Vagina (tissue), 2 donors: ENCODE data around the gene GPC4. TPM values are rescaled to one million over a fixed set of nuclear protein-coding genes. Genes with fewer than 3 reads are reported as not detected.

Source experiments
- DNase-seq, 2 donors: peaks; one replicate each; pipeline ENCODE4 v3.0.0-alpha.2; 2017; ENCODE audit errors: extremely low spot score in 2 of 2
- H3K27ac ChIP-seq: fragments of 200-600 bp; sonication (generic); one replicate; pipeline ENCODE4 v1.5.1; 2019
- H3K27me3 ChIP-seq: fragments of 200-600 bp; sonication (generic); one replicate; pipeline ENCODE4 v1.5.1; 2019
- H3K36me3 ChIP-seq, 2 donors: fragments of 200-600 bp; sonication (generic); one replicate each; pipeline ENCODE4 v1.5.1; 2017 to 2019
- H3K4me1 ChIP-seq: fragments of 200-600 bp; sonication (generic); one replicate; pipeline ENCODE4 v1.5.1; 2019
- H3K4me3 ChIP-seq, 2 donors: fragments of 200-600 bp; sonication (generic); 1 replicate in 1 of 2; 2 replicates in 1 of 2; pipeline ENCODE4 v1.5.1; 2016 to 2019
- H3K9me3 ChIP-seq: fragments of 200-600 bp; sonication (generic); one replicate; pipeline ENCODE4 v1.5.1; 2019
- CTCF ChIP-seq, 3 experiments: fragments of 450-650 bp in 2 of 3; fragments of 200-600 bp in 1 of 3; sonication (generic) in 1 of 3; IDR thresholded peaks; one replicate each; pipeline ENCODE4 v1.5.1; 2017 to 2019; ENCODE audit warnings: antibody characterized with exemption in 3 of 3, mild to moderate bottlenecking in 2 of 3, moderate library complexity in 2 of 3
- POLR2A ChIP-seq, 2 donors: fragments of 450-650 bp; IDR thresholded peaks; one replicate each; pipeline ENCODE4 v1.6.1; 2017; ENCODE audit warnings: antibody characterized with exemption in 2 of 2, mild to moderate bottlenecking in 2 of 2, moderate library complexity in 2 of 2
- POLR2AphosphoS5 ChIP-seq, 2 donors: sonication (generic); formaldehyde crosslinking; IDR thresholded peaks; one replicate each; pipeline ENCODE4 v1.9.0; 2017; ENCODE audit warnings: antibody characterized with exemption in 2 of 2, mild to moderate bottlenecking in 2 of 2, low read depth in 1 of 2; ENCODE audit not compliant: insufficient read depth in 1 of 2
- intact Hi-C: fragments of 100-400 bp; cut with DNase I; formaldehyde crosslinking; loops from one replicate; pipeline ENCODE4 v1.15.1; 2023
- total RNA-seq: library from RNA; depleted of rRNA; stranded (reverse); fragments of >200 nt; gene quantifications from one replicate; pipeline ENCODE4 v1.2.3, GENCODE V29; 2016

GPC4 gene
- total RNA-seq, 1 donor from 2014 or later, result 7.6 TPM

- Histone ChIP-seq H3K27me3 (no peaks in the 10 kb centered on the region), H3K36me3 (no peaks in the 10 kb centered on the region), H3K4me3 (no peak overlapping the region), H3K4me1 (no peaks in the 10 kb centered on the region), H3K27ac (no peak overlapping the region), H3K9me3 (no peaks in the 10 kb centered on the region)
- TF ChIP-seq CTCF (IDR thresholded peaks at IDR 0.05) (no peak), POLR2A (IDR thresholded peaks at IDR 0.05) (no peak), POLR2AphosphoS5 (IDR thresholded peaks at IDR 0.05; ENCODE audit: insufficient read depth in 1 of 2, low read depth in 1 of 2) (no peak)
- no peak for DNase-seq
- intact Hi-C loops, result no loop called here
These were observed 62.1 kb downstream of the GPC4 start for GRCh38 chrX:133353233-133353632.

- DNase-seq, result no peak
These were observed 64.5 kb downstream of the GPC4 start for GRCh38 chrX:133350751-133351150.

GRCh38 chrX:133346026-133346425, 69.3 kb downstream of the GPC4 start:
- no peaks in the 10 kb centered on the region for H3K9me3 ChIP-seq
- H3K4me1 ChIP-seq, result no peaks in the 10 kb centered on the region
- no peak for TF ChIP-seq CTCF (IDR thresholded peaks at IDR 0.05)
- no peak for TF ChIP-seq POLR2AphosphoS5 (IDR thresholded peaks at IDR 0.05; ENCODE audit: insufficient read depth in 1 of 2, low read depth in 1 of 2)
- no peak for TF ChIP-seq POLR2A (IDR thresholded peaks at IDR 0.05)
- H3K27ac ChIP-seq, result no peak overlapping the region
- H3K27me3 ChIP-seq, result no peaks in the 10 kb centered on the region
- no peak overlapping the region for H3K4me3 ChIP-seq
- no peaks in the 10 kb centered on the region for H3K36me3 ChIP-seq
- intact Hi-C loops, result no loop called here
- DNase-seq, result no peak

More at GRCh38 chrX:133350751-133351150, 64.5 kb downstream of the GPC4 start:
- no peaks in the 10 kb centered on the region for H3K9me3 ChIP-seq
- no peaks in the 10 kb centered on the region for H3K4me1 ChIP-seq
- H3K27me3 ChIP-seq, result no peaks in the 10 kb centered on the region
- TF ChIP-seq POLR2A (IDR thresholded peaks at IDR 0.05) (no peak), CTCF (IDR thresholded peaks at IDR 0.05) (no peak), POLR2AphosphoS5 (IDR thresholded peaks at IDR 0.05; ENCODE audit: insufficient read depth in 1 of 2, low read depth in 1 of 2) (no peak)
- no peak overlapping the region for H3K27ac ChIP-seq
- H3K36me3 ChIP-seq, result no peaks in the 10 kb centered on the region
- H3K4me3 ChIP-seq, result no peak overlapping the region
- intact Hi-C loops, result no loop called here

GRCh38 chrX:133339566-133339965, 75.7 kb downstream of the GPC4 start:
- no peak for TF ChIP-seq CTCF (IDR thresholded peaks at IDR 0.05)
- no peak for TF ChIP-seq POLR2AphosphoS5 (IDR thresholded peaks at IDR 0.05; ENCODE audit: insufficient read depth in 1 of 2, low read depth in 1 of 2)
- TF ChIP-seq POLR2A (IDR thresholded peaks at IDR 0.05), result no peak
- Histone ChIP-seq H3K27me3 (no peaks in the 10 kb centered on the region), H3K36me3 (no peaks in the 10 kb centered on the region), H3K4me3 (no peak overlapping the region), H3K9me3 (no peaks in the 10 kb centered on the region), H3K27ac (no peak overlapping the region), H3K4me1 (no peaks in the 10 kb centered on the region)
- intact Hi-C loops, result no loop called here
- no peak for DNase-seq

- TF ChIP-seq POLR2A (IDR thresholded peaks at IDR 0.05) (no peak), CTCF (IDR thresholded peaks at IDR 0.05) (no peak), POLR2AphosphoS5 (IDR thresholded peaks at IDR 0.05; ENCODE audit: insufficient read depth in 1 of 2, low read depth in 1 of 2) (no peak)
- Histone ChIP-seq H3K9me3 (no peaks in the 10 kb centered on the region), H3K4me1 (no peaks in the 10 kb centered on the region), H3K4me3 (no peak overlapping the region), H3K27me3 (no peaks in the 10 kb centered on the region), H3K36me3 (no peaks in the 10 kb centered on the region), H3K27ac (no peak overlapping the region)
- DNase-seq, result no peak
- intact Hi-C loops, result no loop called here
These were observed 78.0 kb downstream of the GPC4 start for GRCh38 chrX:133337250-133337649.
